IPS-18a (cell line): ENCODE results near the gene IP6K3.

Source experiments
- H3K27ac ChIP-seq: one replicate; pipeline ENCODE4 v1.5.1; 2013; ENCODE audit warnings: low read length
- H3K27me3 ChIP-seq: one replicate; pipeline ENCODE4 v1.6.1; 2013; ENCODE audit warnings: mild to moderate bottlenecking, low read length; ENCODE audit not compliant: control insufficient read depth, insufficient read depth
- H3K36me3 ChIP-seq: one replicate; pipeline ENCODE4 v1.6.1; 2013; ENCODE audit warnings: low read depth, low read length; ENCODE audit not compliant: control insufficient read depth
- H3K4me1 ChIP-seq: one replicate; pipeline ENCODE4 v1.6.1; 2013; ENCODE audit warnings: low read depth, low read length; ENCODE audit not compliant: control insufficient read depth
- H3K4me3 ChIP-seq: one replicate; pipeline ENCODE4 v1.5.1; 2013; ENCODE audit warnings: low read length
- H3K9ac ChIP-seq: one replicate; pipeline ENCODE4 v1.6.1; 2013; ENCODE audit warnings: mild to moderate bottlenecking, low read length, moderate library complexity
- H3K9me3 ChIP-seq: one replicate; pipeline ENCODE4 v1.6.1; 2013; ENCODE audit warnings: low read depth, low read length; ENCODE audit not compliant: control insufficient read depth

Gene IP6K3

GRCh38 chr6:33744895-33745546 lies 1.7 kb downstream of the IP6K3 start:
- Histone ChIP-seq H3K9me3 (no peaks in the 10 kb centered on the region), H3K27me3 (no peaks in the 10 kb centered on the region), H3K4me3 (no peak overlapping the region), H3K9ac (no peak overlapping the region), H3K36me3 (no peaks in the 10 kb centered on the region), H3K27ac (no peak overlapping the region), H3K4me1 (peaks cover 37% of the 10 kb centered on the region)

- peaks cover 37% of the 10 kb centered on the region for H3K4me1 ChIP-seq
- no peak overlapping the region for H3K27ac ChIP-seq
- H3K36me3 ChIP-seq: no peaks in the 10 kb centered on the region
- H3K4me3 ChIP-seq: no peak overlapping the region
- no peak overlapping the region for H3K9ac ChIP-seq
- no peaks in the 10 kb centered on the region for H3K27me3 ChIP-seq
- no peaks in the 10 kb centered on the region for H3K9me3 ChIP-seq
Measured at GRCh38 chr6:33744001-33744848, 2.5 kb downstream of the IP6K3 start.

GRCh38 chr6:33742837-33743236 lies 3.9 kb downstream of the IP6K3 start:
- Histone ChIP-seq H3K27ac (no peak overlapping the region), H3K27me3 (no peaks in the 10 kb centered on the region)

GRCh38 chr6:33742092-33742491 lies 4.6 kb downstream of the IP6K3 start:
- Histone ChIP-seq H3K4me1 (peaks cover 23% of the 10 kb centered on the region), H3K9me3 (no peaks in the 10 kb centered on the region), H3K4me3 (no peak overlapping the region), H3K27me3 (no peaks in the 10 kb centered on the region), H3K36me3 (no peaks in the 10 kb centered on the region), H3K9ac (no peak overlapping the region), H3K27ac (no peak overlapping the region)

More at GRCh38 chr6:33742837-33743236, 3.9 kb downstream of the IP6K3 start:
- Histone ChIP-seq H3K36me3 (no peaks in the 10 kb centered on the region), H3K9me3 (no peaks in the 10 kb centered on the region), H3K4me3 (no peak overlapping the region), H3K4me1 (peaks cover 26% of the 10 kb centered on the region), H3K9ac (no peak overlapping the region)

GRCh38 chr6:33740794-33741193 lies 5.9 kb downstream of the IP6K3 start:
- no peak overlapping the region for H3K27ac ChIP-seq
- no peak overlapping the region for H3K4me3 ChIP-seq
- H3K27me3 ChIP-seq: no peaks in the 10 kb centered on the region
- no peaks in the 10 kb centered on the region for H3K9me3 ChIP-seq
- H3K36me3 ChIP-seq: no peaks in the 10 kb centered on the region
- H3K9ac ChIP-seq: no peak overlapping the region
- H3K4me1 ChIP-seq: peaks cover 10% of the 10 kb centered on the region

GRCh38 chr6:33740204-33740608 lies 6.5 kb downstream of the IP6K3 start:
- Histone ChIP-seq H3K27ac (no peak overlapping the region), H3K36me3 (no peaks in the 10 kb centered on the region), H3K9me3 (no peaks in the 10 kb centered on the region), H3K9ac (no peak overlapping the region), H3K27me3 (no peaks in the 10 kb centered on the region), H3K4me1 (peaks cover 4% of the 10 kb centered on the region), H3K4me3 (no peak overlapping the region)

GRCh38 chr6:33739571-33739970 lies 7.1 kb downstream of the IP6K3 start:
- H3K9me3 ChIP-seq: no peaks in the 10 kb centered on the region
- no peaks in the 10 kb centered on the region for H3K4me1 ChIP-seq
- no peaks in the 10 kb centered on the region for H3K36me3 ChIP-seq
- H3K27me3 ChIP-seq: no peaks in the 10 kb centered on the region
- no peak overlapping the region for H3K9ac ChIP-seq
- no peak overlapping the region for H3K27ac ChIP-seq
- no peak overlapping the region for H3K4me3 ChIP-seq

GRCh38 chr6:33738879-33739278 lies 7.8 kb downstream of the IP6K3 start:
- H3K9ac ChIP-seq: no peak overlapping the region
- H3K4me3 ChIP-seq: no peak overlapping the region
- H3K27me3 ChIP-seq: no peaks in the 10 kb centered on the region
- no peaks in the 10 kb centered on the region for H3K4me1 ChIP-seq
- no peaks in the 10 kb centered on the region for H3K9me3 ChIP-seq
- H3K27ac ChIP-seq: no peak overlapping the region
- no peaks in the 10 kb centered on the region for H3K36me3 ChIP-seq

- H3K27me3 ChIP-seq: no peaks in the 10 kb centered on the region
- no peak overlapping the region for H3K4me3 ChIP-seq
- H3K4me1 ChIP-seq: no peaks in the 10 kb centered on the region
- H3K9me3 ChIP-seq: no peaks in the 10 kb centered on the region
- H3K27ac ChIP-seq: no peak overlapping the region
- H3K9ac ChIP-seq: no peak overlapping the region
- H3K36me3 ChIP-seq: no peaks in the 10 kb centered on the region
Measured at GRCh38 chr6:33738153-33738552, 8.6 kb downstream of the IP6K3 start.

- no peaks in the 10 kb centered on the region for H3K4me1 ChIP-seq
- no peak overlapping the region for H3K27ac ChIP-seq
Measured at GRCh38 chr6:33737267-33738026, 9.3 kb downstream of the IP6K3 start.

GRCh38 chr6:33735216-33735615 lies 11.5 kb downstream of the IP6K3 start:
- no peaks in the 10 kb centered on the region for H3K9me3 ChIP-seq
- H3K27ac ChIP-seq: no peak overlapping the region
- H3K27me3 ChIP-seq: no peaks in the 10 kb centered on the region
- no peaks in the 10 kb centered on the region for H3K36me3 ChIP-seq
- no peaks in the 10 kb centered on the region for H3K4me1 ChIP-seq
- no peak overlapping the region for H3K4me3 ChIP-seq
- no peak overlapping the region for H3K9ac ChIP-seq

More at GRCh38 chr6:33737267-33738026, 9.3 kb downstream of the IP6K3 start:
- no peaks in the 10 kb centered on the region for H3K36me3 ChIP-seq
- no peaks in the 10 kb centered on the region for H3K27me3 ChIP-seq
- no peak overlapping the region for H3K9ac ChIP-seq
- no peaks in the 10 kb centered on the region for H3K9me3 ChIP-seq
- no peak overlapping the region for H3K4me3 ChIP-seq
